Activated CD8-positive, alpha-beta memory T cell treated with anti-CD3 and anti-CD28 coated beads, Interleukin-2, amount 10 ng/mL, durations not matched to agents 7 days and 5 days (primary cell): ENCODE measurements around the gene CALHM4. TPM values are rescaled to one million over a fixed set of nuclear protein-coding genes. Genes with fewer than 3 reads are reported as not detected.

Experiments
- ATAC-seq: fragments of 150-1000 bp; cut with Tn5 transposase; one replicate; pipeline ENCODE4 v1.10.0; 2021; ENCODE audit warnings: moderate library complexity
- CTCF ChIA-PET: fragments of 350-600 bp; sonication (Branson Sonifier 250); formaldehyde crosslinking; loops from one replicate; lab custom pipeline; 2021; ENCODE audit warnings: antibody characterized with exemption; lab: Charles Lee
- DNase-seq: peaks from one replicate; pipeline ENCODE4 v3.0.0-alpha.2; 2020
- H3K27ac Mint-ChIP-seq: one replicate; pipeline ENCODE4 v1.8.0; 2021; ENCODE audit warnings: mild to moderate bottlenecking, mixed read lengths
- H3K27me3 Mint-ChIP-seq: one replicate; pipeline ENCODE4 v1.8.0; 2021; ENCODE audit warnings: mixed read lengths
- H3K36me3 Mint-ChIP-seq: one replicate; pipeline ENCODE4 v1.8.0; 2021; ENCODE audit warnings: mild to moderate bottlenecking, mixed read lengths
- H3K4me1 Mint-ChIP-seq: one replicate; pipeline ENCODE4 v1.8.0; 2021; ENCODE audit warnings: mixed read lengths
- H3K4me3 Mint-ChIP-seq: one replicate; pipeline ENCODE4 v1.8.0; 2021; ENCODE audit warnings: mild to moderate bottlenecking, moderate library complexity, mixed read lengths
- H3K9me3 Mint-ChIP-seq: one replicate; pipeline ENCODE4 v1.8.0; 2022; ENCODE audit warnings: low read depth, mixed read lengths
- total RNA-seq, 2 experiments: library from RNA; stranded (reverse); gene quantifications; one replicate each; pipeline ENCODE4 v1.2.3, GENCODE V29; 2021

The CALHM4 gene
- total RNA-seq, 2 experiments from 2014 or later, result not detected

GRCh38 chr6:116568821-116569755, 15.5 kb downstream of the CALHM4 start:
- Mint-ChIP-seq H3K4me3 (no peak overlapping the region), H3K27ac (no peak overlapping the region), H3K27me3 (peaks cover 10% of the 10 kb centered on the region), H3K4me1 (peaks cover 35% of the 10 kb centered on the region), H3K9me3 (no peaks in the 10 kb centered on the region), H3K36me3 (peaks cover 2% of the 10 kb centered on the region)
- DNase-seq, result no peak
- CTCF ChIA-PET, result interaction anchor here (0.6 kb wide), 1 partner anchor 231 kb away, joined by 3 read pairs; no protein-coding TSS in a partner anchor
- no peak for ATAC-seq

- Mint-ChIP-seq H3K36me3 (peaks cover 10% of the 10 kb centered on the region), H3K27ac (peak within 1 kb of the TSS; percentile 97), H3K4me1 (peaks cover 37% of the 10 kb centered on the region), H3K27me3 (no peaks in the 10 kb centered on the region), H3K4me3 (peak within 1 kb of the TSS; percentile 96), H3K9me3 (no peaks in the 10 kb centered on the region)
- CTCF ChIA-PET, result interaction anchor here (0.9 to 2.8 kb wide), 8 partner anchors 9 to 318 kb away, joined by 3 to 27 read pairs (median 3); partner anchors contain the start of genes RSPH4A and TSPYL4
- ATAC-seq (peak; percentile 93), DNase-seq (peak; percentile 99)
Measured at GRCh38 chr6:116570856-116571682, 17.5 kb downstream of the CALHM4 start, which contains the start of gene RWDD1. Gene RWDD1, plus strand, starts transcription at chr6:116571504. Its CDS starts 79 bp downstream, at chr6:116571583.

DNA sequence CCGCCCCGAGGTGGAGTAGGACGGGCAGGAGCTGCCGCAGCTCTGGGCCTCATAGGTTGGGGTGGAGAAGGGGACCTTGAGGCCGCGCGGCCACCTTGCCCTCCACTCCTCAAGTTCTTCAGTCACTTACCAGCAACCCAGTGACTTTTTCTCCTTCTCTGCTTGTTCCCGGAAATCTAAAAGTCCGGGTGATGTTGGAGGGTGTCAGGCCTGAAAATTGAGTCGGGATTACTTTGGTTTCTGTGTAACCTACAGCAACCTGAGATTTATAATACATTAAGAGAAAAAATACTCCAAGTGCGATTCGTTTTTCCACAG, 18.1 kb downstream of the CALHM4 start:
- H3K4me1 Mint-ChIP-seq, result peaks cover 40% of the 10 kb centered on the region
- H3K36me3 Mint-ChIP-seq, result peaks cover 15% of the 10 kb centered on the region
- peak overlapping the region; percentile 97 for H3K27ac Mint-ChIP-seq
- H3K9me3 Mint-ChIP-seq, result no peaks in the 10 kb centered on the region
- no peaks in the 10 kb centered on the region for H3K27me3 Mint-ChIP-seq
- DNase-seq (no peak), ATAC-seq (no peak)
- peak overlapping the region; percentile 96 for H3K4me3 Mint-ChIP-seq
- CTCF ChIA-PET, result interaction anchor here (0.9 to 2.8 kb wide), 10 partner anchors 10 to 318 kb away, joined by 3 to 27 read pairs (median 3); partner anchors contain the start of genes RSPH4A, TSPYL1 and TSPYL4

DNA sequence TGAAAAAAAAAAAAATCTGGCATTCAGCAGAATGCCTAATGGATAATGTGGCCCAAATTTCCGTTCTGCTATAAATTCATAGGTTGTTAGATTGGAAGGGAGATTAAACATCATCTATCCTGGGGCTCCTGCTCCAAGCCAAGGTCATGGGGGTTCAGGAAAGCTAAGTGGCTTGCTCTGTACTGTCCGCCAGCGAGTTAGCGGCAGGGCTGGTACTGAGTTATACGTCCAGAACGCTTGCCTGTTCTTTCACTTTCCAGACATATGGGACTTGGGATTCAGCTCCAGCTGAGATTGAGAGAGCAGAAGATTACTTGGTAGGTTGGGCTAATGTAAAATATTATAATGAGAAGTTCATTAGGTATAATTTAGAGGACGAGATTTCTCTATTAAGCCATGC, 18.6 kb downstream of the CALHM4 start:
- peaks cover 17% of the 10 kb centered on the region for H3K36me3 Mint-ChIP-seq
- H3K4me1 Mint-ChIP-seq, result peaks cover 43% of the 10 kb centered on the region
- peak overlapping the region; percentile 96 for H3K4me3 Mint-ChIP-seq
- H3K9me3 Mint-ChIP-seq, result no peaks in the 10 kb centered on the region
- peak overlapping the region; percentile 97 for H3K27ac Mint-ChIP-seq
- no peak for ATAC-seq
- DNase-seq, result no peak
- CTCF ChIA-PET, result interaction anchor here (1.0 to 2.8 kb wide), 8 partner anchors 9 to 295 kb away, joined by 3 to 27 read pairs (median 3); partner anchors contain the start of gene TSPYL1
- no peaks in the 10 kb centered on the region for H3K27me3 Mint-ChIP-seq

GRCh38 chr6:116575227-116575626, 21.7 kb downstream of the CALHM4 start:
- Mint-ChIP-seq H3K36me3 (peaks cover 31% of the 10 kb centered on the region), H3K27ac (no peak overlapping the region), H3K9me3 (no peaks in the 10 kb centered on the region), H3K4me3 (no peak overlapping the region), H3K4me1 (peaks cover 40% of the 10 kb centered on the region), H3K27me3 (no peaks in the 10 kb centered on the region)
- DNase-seq, result no peak
- CTCF ChIA-PET, result no interaction called here
- ATAC-seq, result no peak

DNA sequence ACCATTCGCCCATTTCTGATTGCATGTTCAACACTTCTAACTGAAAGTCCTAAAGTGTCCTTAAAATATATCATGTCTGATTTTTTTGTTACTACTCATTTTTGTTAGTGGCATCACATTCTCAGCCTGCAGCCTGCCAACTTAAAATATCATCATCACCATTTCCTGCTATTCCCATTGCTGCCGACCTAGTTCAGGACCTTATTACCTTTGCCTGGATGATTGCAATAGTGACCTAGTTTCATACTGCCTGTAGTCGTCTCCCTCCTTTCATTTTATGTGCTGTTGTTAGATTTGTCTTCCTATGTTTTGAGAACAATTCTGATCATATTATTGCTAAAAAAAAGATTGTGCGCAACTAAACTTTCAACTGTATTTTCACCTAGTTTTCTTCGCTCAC, 23.9 kb downstream of the CALHM4 start:
- CTCF ChIA-PET, result interaction anchor here (0.5 to 0.7 kb wide), 2 partner anchors 13 to 162 kb away, joined by 3 read pairs; no protein-coding TSS in a partner anchor
- H3K27me3 Mint-ChIP-seq, result no peaks in the 10 kb centered on the region
- DNase-seq (no peak), ATAC-seq (no peak)
- H3K4me3 Mint-ChIP-seq, result no peak overlapping the region
- H3K4me1 Mint-ChIP-seq, result peaks cover 32% of the 10 kb centered on the region
- no peak overlapping the region for H3K27ac Mint-ChIP-seq
- no peaks in the 10 kb centered on the region for H3K9me3 Mint-ChIP-seq
- H3K36me3 Mint-ChIP-seq, result peaks cover 36% of the 10 kb centered on the region

DNA sequence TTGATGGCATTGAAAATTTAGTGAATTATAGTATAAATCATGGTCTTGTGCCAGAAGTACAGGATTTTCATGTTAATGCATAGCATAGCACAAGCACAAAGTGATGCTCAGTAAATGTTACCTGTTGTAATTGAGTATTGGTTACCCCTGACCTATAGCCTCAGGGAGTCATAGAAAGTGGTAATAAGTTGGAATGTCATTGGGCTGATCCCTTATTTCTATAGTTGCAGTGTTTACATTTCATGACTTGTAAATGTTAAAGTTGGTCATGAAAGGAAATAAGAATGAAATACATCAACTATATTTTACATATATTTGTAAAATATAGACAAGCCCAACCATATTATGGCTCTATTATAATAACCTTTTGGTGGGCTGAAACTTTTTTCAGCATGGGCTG, 24.8 kb downstream of the CALHM4 start:
- Mint-ChIP-seq H3K27ac (no peak overlapping the region), H3K36me3 (peaks cover 36% of the 10 kb centered on the region), H3K4me1 (peaks cover 25% of the 10 kb centered on the region), H3K9me3 (no peaks in the 10 kb centered on the region), H3K4me3 (no peak overlapping the region), H3K27me3 (no peaks in the 10 kb centered on the region)
- DNase-seq, result no peak
- CTCF ChIA-PET, result no interaction called here
- ATAC-seq, result no peak

- Mint-ChIP-seq H3K27ac (no peak overlapping the region), H3K9me3 (no peaks in the 10 kb centered on the region), H3K36me3 (peaks cover 35% of the 10 kb centered on the region), H3K4me3 (no peak overlapping the region), H3K27me3 (no peaks in the 10 kb centered on the region), H3K4me1 (peaks cover 18% of the 10 kb centered on the region)
- DNase-seq, result no peak
- no peak for ATAC-seq
- CTCF ChIA-PET, result interaction anchor here (1.1 kb wide), 2 partner anchors 16 to 18 kb away, joined by 3 read pairs; no protein-coding TSS in a partner anchor
Measured at GRCh38 chr6:116579143-116579542, 25.6 kb downstream of the CALHM4 start.

- no peak overlapping the region for H3K27ac Mint-ChIP-seq
- DNase-seq (no peak), ATAC-seq (no peak)
- peaks cover 14% of the 10 kb centered on the region for H3K4me1 Mint-ChIP-seq
- H3K27me3 Mint-ChIP-seq, result no peaks in the 10 kb centered on the region
- CTCF ChIA-PET, result interaction anchor here (1.1 to 2.6 kb wide), 3 partner anchors 9 to 19 kb away, joined by 3 to 7 read pairs (median 3); partner anchors contain the start of gene RWDD1
- no peak overlapping the region for H3K4me3 Mint-ChIP-seq
- H3K9me3 Mint-ChIP-seq, result no peaks in the 10 kb centered on the region
- peaks cover 39% of the 10 kb centered on the region for H3K36me3 Mint-ChIP-seq
Measured at GRCh38 chr6:116580198-116580597, 26.6 kb downstream of the CALHM4 start.

GRCh38 chr6:116586276-116586675, 32.7 kb downstream of the CALHM4 start:
- Mint-ChIP-seq H3K9me3 (no peaks in the 10 kb centered on the region), H3K27me3 (no peaks in the 10 kb centered on the region), H3K4me1 (no peaks in the 10 kb centered on the region), H3K27ac (no peak overlapping the region), H3K4me3 (no peak overlapping the region), H3K36me3 (peaks cover 37% of the 10 kb centered on the region)
- no peak for DNase-seq
- ATAC-seq, result no peak
- CTCF ChIA-PET, result no interaction called here

DNA sequence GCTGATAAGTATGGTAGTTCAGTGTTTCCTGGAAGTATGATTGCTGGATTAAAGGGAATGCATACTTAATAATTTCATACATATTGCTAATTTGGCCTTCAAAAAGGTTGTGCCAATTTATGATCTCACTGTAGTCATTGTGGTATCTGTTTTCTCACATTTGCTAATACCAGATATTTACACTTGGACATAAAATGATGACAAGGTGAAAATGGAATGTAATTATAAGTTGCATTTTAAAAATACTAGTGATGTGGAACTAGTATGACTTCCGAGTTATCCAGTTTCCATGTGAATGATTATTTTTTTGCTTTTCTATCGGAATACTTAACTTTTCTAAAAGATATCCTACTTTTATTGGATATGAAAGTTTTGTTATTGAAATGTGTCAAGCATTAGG, 33.2 kb downstream of the CALHM4 start:
- ATAC-seq, result no peak
- no peaks in the 10 kb centered on the region for H3K27me3 Mint-ChIP-seq
- H3K9me3 Mint-ChIP-seq, result no peaks in the 10 kb centered on the region
- peaks cover 37% of the 10 kb centered on the region for H3K36me3 Mint-ChIP-seq
- H3K4me3 Mint-ChIP-seq, result no peak overlapping the region
- H3K4me1 Mint-ChIP-seq, result no peaks in the 10 kb centered on the region
- no peak for DNase-seq
- CTCF ChIA-PET, result no interaction called here
- H3K27ac Mint-ChIP-seq, result no peak overlapping the region

DNA sequence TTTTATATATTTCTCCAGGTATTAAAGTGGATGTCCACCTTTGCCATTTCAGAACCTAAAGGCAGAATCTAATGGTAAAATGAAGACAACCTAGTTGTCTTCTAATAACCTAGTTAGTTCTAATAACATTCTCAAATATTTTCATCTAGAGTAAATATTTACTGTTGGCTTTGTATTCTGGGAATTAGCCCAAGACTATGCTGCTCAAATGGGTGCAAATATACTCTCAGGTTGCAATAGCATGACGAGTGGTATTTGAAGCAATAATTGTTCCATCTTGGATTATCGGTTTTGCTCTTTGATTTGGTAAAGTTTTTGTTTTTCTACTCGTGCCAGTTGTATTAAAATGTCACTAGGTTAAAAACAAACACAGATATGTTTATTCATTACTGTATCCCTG, 41.7 kb downstream of the CALHM4 start:
- DNase-seq, result no peak
- no peaks in the 10 kb centered on the region for H3K27me3 Mint-ChIP-seq
- no peak overlapping the region for H3K27ac Mint-ChIP-seq
- peaks cover 28% of the 10 kb centered on the region for H3K36me3 Mint-ChIP-seq
- no peaks in the 10 kb centered on the region for H3K9me3 Mint-ChIP-seq
- H3K4me3 Mint-ChIP-seq, result no peak overlapping the region
- no peak for ATAC-seq
- CTCF ChIA-PET, result no interaction called here
- no peaks in the 10 kb centered on the region for H3K4me1 Mint-ChIP-seq

GRCh38 chr6:116596815-116597214, 43.3 kb downstream of the CALHM4 start:
- Mint-ChIP-seq H3K4me3 (no peak overlapping the region), H3K36me3 (peaks cover 29% of the 10 kb centered on the region)
- DNase-seq, result no peak

More at GRCh38 chr6:116596815-116597214, 43.3 kb downstream of the CALHM4 start:
- no peaks in the 10 kb centered on the region for H3K9me3 Mint-ChIP-seq
- no peak overlapping the region for H3K27ac Mint-ChIP-seq
- ATAC-seq, result no peak
- H3K4me1 Mint-ChIP-seq, result no peaks in the 10 kb centered on the region
- no peaks in the 10 kb centered on the region for H3K27me3 Mint-ChIP-seq
- CTCF ChIA-PET, result no interaction called here
